Neural cell (in vitro differentiated cells): Measurements from ENCODE around the gene KLHL3. TPM values are rescaled to one million over a fixed set of nuclear protein-coding genes. Genes with fewer than 3 reads are reported as not detected.

Experiments
- H2AFZ ChIP-seq: fragments of 200-600, 300-800 bp; sonication (generic), shearing (Covaris generic); 2 replicates; pipeline ENCODE4 v1.6.0; 2014; ENCODE audit warnings: low read depth, mild to moderate bottlenecking, antibody characterized with exemption, low read length, moderate library complexity
- H3F3A ChIP-seq: fragments of 200-600 bp; shearing (Covaris generic); 2 replicates; pipeline ENCODE4 v1.6.1; 2016; ENCODE audit warnings: mild to moderate bottlenecking, moderate library complexity, mixed read lengths, antibody characterized with exemption, low read length; ENCODE audit not compliant: insufficient read depth, poor library complexity, severe bottlenecking
- H3K27ac ChIP-seq: fragments of 200-600, 300-800 bp; sonication (generic), shearing (Covaris generic); 2 replicates; pipeline ENCODE4 v1.5.1; 2014; ENCODE audit warnings: mild to moderate bottlenecking, low read length, moderate library complexity
- H3K27me3 ChIP-seq: fragments of 300-800, 200-600 bp; sonication (generic), shearing (Covaris generic); 2 replicates; pipeline ENCODE4 v1.6.0; 2014; ENCODE audit warnings: mild to moderate bottlenecking, low read depth, low read length, moderate library complexity; ENCODE audit not compliant: insufficient read depth
- H3K36me3 ChIP-seq: fragments of 300-800, 200-600 bp; sonication (generic), shearing (Covaris generic); 2 replicates; pipeline ENCODE4 v1.5.1; 2014; ENCODE audit warnings: mild to moderate bottlenecking, antibody characterized with exemption, low read length, moderate library complexity; ENCODE audit not compliant: insufficient read depth
- H3K4me2 ChIP-seq: fragments of 300-800, 200-600 bp; sonication (generic), shearing (Covaris generic); 2 replicates; pipeline ENCODE4 v1.6.0; 2014; ENCODE audit warnings: mild to moderate bottlenecking, low read length
- H3K4me3 ChIP-seq: fragments of 300-800, 200-600 bp; sonication (generic), shearing (Covaris generic); 2 replicates; pipeline ENCODE4 v1.5.1; 2014; ENCODE audit warnings: mild to moderate bottlenecking, low read length, moderate library complexity
- H3K79me2 ChIP-seq: fragments of 200-600 bp; shearing (Covaris generic); replicated peaks from 2 replicates; pipeline ENCODE4 v1.6.0; 2014; ENCODE audit warnings: mild to moderate bottlenecking, low read length, moderate library complexity; ENCODE audit not compliant: insufficient read depth
- H3K9ac ChIP-seq: fragments of 300-800, 200-600 bp; sonication (generic), shearing (Covaris generic); 2 replicates; pipeline ENCODE4 v1.6.1; 2016; ENCODE audit warnings: mild to moderate bottlenecking, low read length, mixed read lengths
- H3K9me2 ChIP-seq: fragments of 200-600 bp; shearing (Covaris generic); 2 replicates; pipeline ENCODE4 v1.6.1; 2016; ENCODE audit warnings: mild to moderate bottlenecking, low read length, mixed read lengths; ENCODE audit not compliant: insufficient read depth
- H3K9me3 ChIP-seq: fragments of 200-600, 300-800 bp; sonication (generic), shearing (Covaris generic); 2 replicates; pipeline ENCODE4 v1.6.1; 2016; ENCODE audit warnings: mild to moderate bottlenecking, mixed run types, low read length, moderate library complexity, mixed read lengths
- H4K20me1 ChIP-seq: fragments of 200-600 bp; shearing (Covaris generic); 2 replicates; pipeline ENCODE4 v1.6.1; 2016; ENCODE audit warnings: mild to moderate bottlenecking, mixed run types; ENCODE audit not compliant: insufficient read depth
- EP300 ChIP-seq: fragments of 450-650 bp; conservative IDR thresholded peaks from 2 replicates; pipeline ENCODE4 v1.6.1; 2014; ENCODE audit warnings: antibody characterized with exemption, mild to moderate bottlenecking, moderate library complexity; ENCODE audit not compliant: poor library complexity, severe bottlenecking
- EZH2 ChIP-seq: fragments of 200-600, 300-800 bp; shearing (Covaris generic), sonication (generic); IDR thresholded peaks from 2 replicates; pipeline ENCODE4 v1.6.1; 2014; ENCODE audit warnings: antibody characterized with exemption, low read length, borderline replicate concordance, mild to moderate bottlenecking; ENCODE audit not compliant: insufficient read depth, poor library complexity, severe bottlenecking
- MXI1 ChIP-seq: fragments of 450-650 bp; conservative IDR thresholded peaks from 2 replicates; pipeline ENCODE4 v1.6.1; 2014; ENCODE audit warnings: antibody characterized with exemption, mild to moderate bottlenecking; ENCODE audit not compliant: poor library complexity, severe bottlenecking
- POLR2AphosphoS5 ChIP-seq: IDR thresholded peaks from 2 replicates; pipeline ENCODE4 v1.6.1; 2012
- RAD21 ChIP-seq: fragments of 450-650 bp; conservative IDR thresholded peaks from 2 replicates; pipeline ENCODE4 v1.6.1; 2014; ENCODE audit warnings: antibody characterized with exemption, mild to moderate bottlenecking, moderate library complexity
- SMC3 ChIP-seq: fragments of 450-650 bp; conservative IDR thresholded peaks from 2 replicates; pipeline ENCODE4 v1.6.1; 2014; ENCODE audit warnings: antibody characterized with exemption, mild to moderate bottlenecking, moderate library complexity; ENCODE audit not compliant: poor library complexity
- TAF1 ChIP-seq: IDR thresholded peaks from 2 replicates; pipeline ENCODE4 v1.6.1; 2012; ENCODE audit warnings: low read depth
- polyA plus RNA-seq: library from polyadenylated mRNA; depleted of rRNA; stranded (reverse); fragments of >200 nt; gene quantifications from 2 replicates; pipeline ENCODE4 v1.2.3, GENCODE V29; 2014
- TF ChIP-seq, protein P1 (sequence below): fragments of 450-650 bp; IDR thresholded peaks from 2 replicates; pipeline ENCODE4 v1.5.1; 2014; ENCODE audit warnings: antibody characterized with exemption, mild to moderate bottlenecking, moderate library complexity; ENCODE audit not compliant: poor library complexity, severe bottlenecking
- TF ChIP-seq, protein P2 (sequence below): IDR thresholded peaks from 2 replicates; pipeline ENCODE4 v1.6.1; 2012; ENCODE audit warnings: borderline replicate concordance

The KLHL3 gene
- polyA plus RNA-seq, 1 donor from 2014 or later, result 12.9 TPM

- Histone ChIP-seq H3F3A (no peaks in the 10 kb centered on the region), H3K79me2 (no peaks in the 10 kb centered on the region), H3K27ac (no peak overlapping the region), H3K4me3 (no peak overlapping the region), H2AFZ (no peak overlapping the region), H3K27me3 (no peaks in the 10 kb centered on the region), H3K9ac (no peak overlapping the region), H3K9me3 (no peaks in the 10 kb centered on the region), H3K9me2 (no peaks in the 10 kb centered on the region), H4K20me1 (no peaks in the 10 kb centered on the region), H3K4me2 (no peak overlapping the region), H3K36me3 (no peaks in the 10 kb centered on the region)
- TF ChIP-seq MXI1, result no peak
- TF ChIP-seq EZH2, result no peak
Observed at GRCh38 chr5:137672001-137672400, 63.9 kb downstream of the KLHL3 start.

- no peak for TF ChIP-seq RAD21
- TF ChIP-seq POLR2AphosphoS5, result no peak
- no peak for TF ChIP-seq EP300
- no peak for TF ChIP-seq TAF1
- no peak for TF ChIP-seq EZH2
- TF ChIP-seq, protein P1, sequence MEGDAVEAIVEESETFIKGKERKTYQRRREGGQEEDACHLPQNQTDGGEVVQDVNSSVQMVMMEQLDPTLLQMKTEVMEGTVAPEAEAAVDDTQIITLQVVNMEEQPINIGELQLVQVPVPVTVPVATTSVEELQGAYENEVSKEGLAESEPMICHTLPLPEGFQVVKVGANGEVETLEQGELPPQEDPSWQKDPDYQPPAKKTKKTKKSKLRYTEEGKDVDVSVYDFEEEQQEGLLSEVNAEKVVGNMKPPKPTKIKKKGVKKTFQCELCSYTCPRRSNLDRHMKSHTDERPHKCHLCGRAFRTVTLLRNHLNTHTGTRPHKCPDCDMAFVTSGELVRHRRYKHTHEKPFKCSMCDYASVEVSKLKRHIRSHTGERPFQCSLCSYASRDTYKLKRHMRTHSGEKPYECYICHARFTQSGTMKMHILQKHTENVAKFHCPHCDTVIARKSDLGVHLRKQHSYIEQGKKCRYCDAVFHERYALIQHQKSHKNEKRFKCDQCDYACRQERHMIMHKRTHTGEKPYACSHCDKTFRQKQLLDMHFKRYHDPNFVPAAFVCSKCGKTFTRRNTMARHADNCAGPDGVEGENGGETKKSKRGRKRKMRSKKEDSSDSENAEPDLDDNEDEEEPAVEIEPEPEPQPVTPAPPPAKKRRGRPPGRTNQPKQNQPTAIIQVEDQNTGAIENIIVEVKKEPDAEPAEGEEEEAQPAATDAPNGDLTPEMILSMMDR, result no peak
- no peak for TF ChIP-seq MXI1
- TF ChIP-seq, protein P2, sequence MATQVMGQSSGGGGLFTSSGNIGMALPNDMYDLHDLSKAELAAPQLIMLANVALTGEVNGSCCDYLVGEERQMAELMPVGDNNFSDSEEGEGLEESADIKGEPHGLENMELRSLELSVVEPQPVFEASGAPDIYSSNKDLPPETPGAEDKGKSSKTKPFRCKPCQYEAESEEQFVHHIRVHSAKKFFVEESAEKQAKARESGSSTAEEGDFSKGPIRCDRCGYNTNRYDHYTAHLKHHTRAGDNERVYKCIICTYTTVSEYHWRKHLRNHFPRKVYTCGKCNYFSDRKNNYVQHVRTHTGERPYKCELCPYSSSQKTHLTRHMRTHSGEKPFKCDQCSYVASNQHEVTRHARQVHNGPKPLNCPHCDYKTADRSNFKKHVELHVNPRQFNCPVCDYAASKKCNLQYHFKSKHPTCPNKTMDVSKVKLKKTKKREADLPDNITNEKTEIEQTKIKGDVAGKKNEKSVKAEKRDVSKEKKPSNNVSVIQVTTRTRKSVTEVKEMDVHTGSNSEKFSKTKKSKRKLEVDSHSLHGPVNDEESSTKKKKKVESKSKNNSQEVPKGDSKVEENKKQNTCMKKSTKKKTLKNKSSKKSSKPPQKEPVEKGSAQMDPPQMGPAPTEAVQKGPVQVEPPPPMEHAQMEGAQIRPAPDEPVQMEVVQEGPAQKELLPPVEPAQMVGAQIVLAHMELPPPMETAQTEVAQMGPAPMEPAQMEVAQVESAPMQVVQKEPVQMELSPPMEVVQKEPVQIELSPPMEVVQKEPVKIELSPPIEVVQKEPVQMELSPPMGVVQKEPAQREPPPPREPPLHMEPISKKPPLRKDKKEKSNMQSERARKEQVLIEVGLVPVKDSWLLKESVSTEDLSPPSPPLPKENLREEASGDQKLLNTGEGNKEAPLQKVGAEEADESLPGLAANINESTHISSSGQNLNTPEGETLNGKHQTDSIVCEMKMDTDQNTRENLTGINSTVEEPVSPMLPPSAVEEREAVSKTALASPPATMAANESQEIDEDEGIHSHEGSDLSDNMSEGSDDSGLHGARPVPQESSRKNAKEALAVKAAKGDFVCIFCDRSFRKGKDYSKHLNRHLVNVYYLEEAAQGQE, result no peak
- no peak for TF ChIP-seq SMC3
- H3K4me2 ChIP-seq, result no peak overlapping the region
- H3K9me2 ChIP-seq, result no peaks in the 10 kb centered on the region
- no peak overlapping the region for H3K9ac ChIP-seq
- no peaks in the 10 kb centered on the region for H3K36me3 ChIP-seq
- no peaks in the 10 kb centered on the region for H3K9me3 ChIP-seq
- H3K27me3 ChIP-seq, result no peaks in the 10 kb centered on the region
- no peaks in the 10 kb centered on the region for H3K79me2 ChIP-seq
- no peaks in the 10 kb centered on the region for H4K20me1 ChIP-seq
- H3K27ac ChIP-seq, result no peak overlapping the region
- H2AFZ ChIP-seq, result no peak overlapping the region
- H3F3A ChIP-seq, result no peaks in the 10 kb centered on the region
- no peak overlapping the region for H3K4me3 ChIP-seq
Observed at GRCh38 chr5:137669811-137670210, 66.1 kb downstream of the KLHL3 start.

DNA sequence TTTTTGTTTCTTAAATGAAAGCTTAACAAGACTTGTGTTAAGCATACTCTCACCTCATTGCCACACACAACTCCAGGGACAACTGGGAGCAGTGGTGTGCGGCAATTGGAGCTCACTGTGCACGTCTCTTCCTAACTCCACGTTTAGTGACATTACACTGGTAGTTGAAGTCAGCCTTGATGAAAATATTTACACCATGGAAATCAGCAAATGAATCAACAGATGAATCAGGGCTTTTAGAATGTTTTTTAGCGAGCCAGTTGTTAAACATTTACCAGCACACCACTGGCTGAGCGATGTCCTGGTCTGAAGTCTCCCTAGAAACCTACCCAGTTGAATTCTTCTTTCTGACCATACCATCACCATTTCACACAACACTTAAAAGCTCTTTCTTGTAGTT lies 67.3 kb downstream of the KLHL3 start:
- no peak overlapping the region for H3K27ac ChIP-seq
- H3K36me3 ChIP-seq, result no peaks in the 10 kb centered on the region
- H3K4me3 ChIP-seq, result no peak overlapping the region
- no peaks in the 10 kb centered on the region for H3K9me2 ChIP-seq
- no peaks in the 10 kb centered on the region for H3F3A ChIP-seq
- TF ChIP-seq SMC3 (no peak), EP300 (no peak), RAD21 (no peak)
- H3K9me3 ChIP-seq, result no peaks in the 10 kb centered on the region
- no peaks in the 10 kb centered on the region for H3K27me3 ChIP-seq
- no peaks in the 10 kb centered on the region for H4K20me1 ChIP-seq
- no peak overlapping the region for H2AFZ ChIP-seq
- H3K4me2 ChIP-seq, result no peak overlapping the region
- H3K79me2 ChIP-seq, result no peaks in the 10 kb centered on the region
- H3K9ac ChIP-seq, result no peak overlapping the region
